C4-2B (cell line): Measurements from ENCODE around the gene PHYHD1.

Experiments used
- H3K27ac ChIP-seq: fragments of 450-650 bp; 2 replicates; pipeline ENCODE4 v1.5.1; 2017
- CTCF ChIP-seq: fragments of 450-650 bp; conservative IDR thresholded peaks from 2 replicates; pipeline ENCODE4 v1.5.1; 2017; ENCODE audit warnings: mild to moderate bottlenecking
- ZFX ChIP-seq: fragments of 450-650 bp; IDR thresholded peaks from 2 replicates; pipeline ENCODE4 v1.6.1; 2017

Gene PHYHD1

GRCh38 chr9:128916745-128917144 is 4.0 kb upstream of the PHYHD1 start:
- TF ChIP-seq ZFX (no peak), CTCF (no peak)
- H3K27ac ChIP-seq: peak overlapping the region; percentile 99

GRCh38 chr9:128917151-128917849 is 3.5 kb upstream of the PHYHD1 start:
- peak overlapping the region; percentile 99 for H3K27ac ChIP-seq
- TF ChIP-seq CTCF (no peak), ZFX (no peak)

GRCh38 chr9:128918921-128919320 is 1.9 kb upstream of the PHYHD1 start:
- TF ChIP-seq CTCF (no peak), ZFX (no peak)
- H3K27ac ChIP-seq: peak overlapping the region; percentile 20

GRCh38 chr9:128919402-128920089 is 1.2 kb upstream of the PHYHD1 start:
- H3K27ac ChIP-seq: peak overlapping the region; percentile 20
- TF ChIP-seq ZFX: no peak
- no peak for TF ChIP-seq CTCF

- no peak for TF ChIP-seq CTCF
- no peak for TF ChIP-seq ZFX
- no peak overlapping the region for H3K27ac ChIP-seq
Measured at GRCh38 chr9:128921881-128922763, 1.3 kb downstream of the PHYHD1 start.

- no peak overlapping the region for H3K27ac ChIP-seq
- TF ChIP-seq ZFX: no peak
- TF ChIP-seq CTCF: no peak
Measured at GRCh38 chr9:128923493-128923883, 2.7 kb downstream of the PHYHD1 start.
